Omental fat pad (tissue), 4 donors: ENCODE data around the gene KRTAP23-1. TPM values are rescaled to one million over a fixed set of nuclear protein-coding genes. Genes with fewer than 3 reads are reported as not detected.

Experiments
- ATAC-seq: fragments of 150-250 bp; one replicate; pipeline ENCODE4 v1.9.1; 2016; ENCODE audit warnings: mild to moderate bottlenecking, moderate library complexity; ENCODE audit not compliant: low FRiP score
- DNase-seq: peaks from one replicate; pipeline ENCODE4 v3.0.0-alpha.2; 2019; ENCODE audit warnings: low spot score
- CTCF ChIP-seq, 3 donors: fragments of 450-650 bp; IDR thresholded peaks; one replicate each; pipeline ENCODE4 v1.5.1; 2016 to 2017; ENCODE audit warnings: antibody characterized with exemption in 3 of 3, mild to moderate bottlenecking in 3 of 3, moderate library complexity in 2 of 3
- total RNA-seq, 4 donors: library from RNA; depleted of rRNA; stranded (reverse); fragments of >200 nt; gene quantifications; one replicate each; pipeline ENCODE4 v1.1.0, GENCODE V29; 2016

Gene KRTAP23-1
- total RNA-seq: not detected

- ATAC-seq: no peak
These were observed at the start of gene KRTAP23-1 for GRCh38 chr21:30348506-30348905. KRTAP23-1 (minus strand) TSS chr21:30348606; CDS start chr21:30348606, 0 bp downstream.

GRCh38 chr21:30395731-30396130 is 47.3 kb upstream of the KRTAP23-1 start, which contains the start of gene KRTAP13-1:
KRTAP13-1 (plus strand) TSS chr21:30396031; CDS start chr21:30396087, 56 bp downstream.
- ATAC-seq (no peak), DNase-seq (no peak)
- TF ChIP-seq CTCF (IDR thresholded peaks at IDR 0.05): no peak

More at GRCh38 chr21:30348506-30348905, at the start of gene KRTAP23-1:
- TF ChIP-seq CTCF (IDR thresholded peaks at IDR 0.05): no peak
- DNase-seq: no peak

- no peak for DNase-seq
- TF ChIP-seq CTCF (IDR thresholded peaks at IDR 0.05): no peak
- ATAC-seq: no peak
These were observed 43.2 kb upstream of the KRTAP23-1 start for GRCh38 chr21:30391492-30392025.

GRCh38 chr21:30382201-30382600 is 33.8 kb upstream of the KRTAP23-1 start:
- DNase-seq (no peak), ATAC-seq (no peak)
- no peak for TF ChIP-seq CTCF (IDR thresholded peaks at IDR 0.05)

GRCh38 chr21:30372139-30372770 is 23.8 kb upstream of the KRTAP23-1 start, which contains the start of gene KRTAP13-2:
KRTAP13-2 (minus strand) TSS chr21:30372271; CDS start chr21:30372213, 58 bp downstream.
- ATAC-seq: no peak
- TF ChIP-seq CTCF (IDR thresholded peaks at IDR 0.05): no peak
- DNase-seq: no peak

GRCh38 chr21:30355906-30356305 is 7.5 kb upstream of the KRTAP23-1 start:
- DNase-seq (no peak), ATAC-seq (no peak)
- no peak for TF ChIP-seq CTCF (IDR thresholded peaks at IDR 0.05)
